SIG-M5 treated with dmso at 0.1 percent for 504 hours (cell line): ENCODE results near the gene TNIK.
A peak's percentile ranks its signal among the peaks of the same experiment; 100 is the strongest.

Source experiments
- DNase-seq: peaks from one replicate; lab custom pipeline; 2025; ENCODE audit not compliant: unreplicated experiment; lab: John Stamatoyannopoulos, UW

Gene TNIK

GRCh38 chr3:171366043-171366442, 94.2 kb downstream of the TNIK start:
- no peak for DNase-seq

DNA sequence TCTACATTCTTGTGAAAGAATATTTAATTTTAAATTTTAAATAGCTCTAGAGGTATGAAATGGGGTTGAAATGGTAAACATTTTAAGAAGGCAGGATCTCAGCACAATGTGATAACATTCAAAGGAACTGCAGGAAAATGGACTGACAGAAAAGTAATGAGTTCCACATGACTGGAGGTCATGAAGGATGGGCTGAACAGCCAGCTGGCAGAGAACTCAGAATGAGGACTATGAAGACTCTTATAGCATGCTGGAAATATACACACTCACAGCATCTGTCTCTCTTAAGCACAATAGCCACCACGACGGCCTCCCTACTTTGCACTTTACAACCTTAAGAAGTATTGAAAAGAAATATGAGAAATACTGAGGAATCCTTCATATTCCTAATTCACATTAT, 94.7 kb downstream of the TNIK start:
- no peak for DNase-seq

- no peak for DNase-seq
Observed at GRCh38 chr3:171364500-171364899, 95.7 kb downstream of the TNIK start.

- DNase-seq, result no peak
Observed at GRCh38 chr3:171363202-171363601, 97.0 kb downstream of the TNIK start.

DNA sequence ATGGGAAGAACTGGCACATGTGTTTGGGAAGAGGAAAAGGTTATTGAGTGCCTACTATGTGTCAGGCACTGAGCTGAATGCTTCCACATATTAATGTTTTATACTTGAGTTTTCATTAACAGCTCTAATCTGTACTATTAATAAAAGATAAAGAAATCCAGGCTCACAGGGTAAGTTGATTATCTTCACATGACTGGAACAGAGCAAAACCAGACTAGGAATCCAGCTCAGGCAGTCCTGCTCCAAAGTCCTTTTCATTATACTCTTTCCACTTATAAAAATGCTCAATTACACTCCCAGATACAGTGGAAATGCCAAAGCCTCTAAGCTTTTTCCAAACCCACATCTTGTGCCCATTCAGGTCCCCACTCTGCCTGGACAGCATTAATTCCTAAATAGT, 97.6 kb downstream of the TNIK start:
- DNase-seq, result no peak

GRCh38 chr3:171358881-171359198, 101.4 kb downstream of the TNIK start:
- DNase-seq, result no peak

DNA sequence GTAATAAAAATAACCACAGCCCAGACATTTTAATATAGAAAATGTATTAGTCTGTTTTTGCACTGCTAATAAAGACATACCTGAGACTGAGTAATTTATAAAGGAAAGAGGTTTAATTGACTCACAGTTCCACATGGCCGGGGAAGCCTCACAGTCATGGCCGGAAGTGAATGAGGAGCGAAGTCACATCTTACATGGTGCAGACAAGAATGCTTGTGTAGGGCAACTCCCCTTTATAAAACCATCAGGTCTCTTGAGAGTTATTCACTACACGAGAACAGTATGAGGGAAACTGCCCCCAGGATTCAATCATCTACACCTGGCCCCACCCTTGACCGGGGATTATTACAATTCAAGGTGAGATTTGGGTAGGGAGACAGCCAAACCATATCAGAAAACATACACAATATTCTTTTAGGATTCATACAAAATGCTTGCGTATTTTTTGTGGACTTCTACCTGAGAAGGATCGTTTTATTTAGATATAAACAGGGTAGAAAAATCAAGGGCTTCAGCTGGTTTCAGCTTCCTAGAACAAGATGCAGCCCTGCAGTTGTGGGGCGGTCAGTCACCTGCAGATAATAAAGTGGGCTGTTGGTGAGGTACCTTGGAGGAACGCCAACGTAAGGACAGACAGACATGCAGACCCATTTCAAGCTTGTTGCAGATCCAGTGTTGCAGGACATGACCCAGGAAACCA, 101.9 kb downstream of the TNIK start:
- no peak for DNase-seq

DNA sequence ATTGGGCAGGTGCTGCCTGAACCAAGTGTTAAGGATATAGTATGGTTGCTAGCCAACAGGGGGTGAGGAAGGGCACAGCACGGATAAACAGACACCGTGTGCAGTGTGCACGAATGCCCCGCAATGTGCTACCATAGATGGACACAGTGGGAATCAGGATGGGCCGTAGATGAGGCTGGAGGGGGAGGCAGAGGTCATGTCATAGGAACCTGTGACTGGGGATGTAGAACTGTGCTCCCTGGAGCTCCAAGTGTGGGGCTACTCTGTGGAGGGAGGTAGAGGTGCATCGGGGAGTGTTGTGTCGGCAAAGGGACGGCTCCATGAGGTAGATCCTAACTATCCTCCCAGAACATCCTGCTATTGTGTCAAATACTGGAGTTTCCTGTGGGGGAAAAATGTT, 102.5 kb downstream of the TNIK start:
- no peak for DNase-seq

DNA sequence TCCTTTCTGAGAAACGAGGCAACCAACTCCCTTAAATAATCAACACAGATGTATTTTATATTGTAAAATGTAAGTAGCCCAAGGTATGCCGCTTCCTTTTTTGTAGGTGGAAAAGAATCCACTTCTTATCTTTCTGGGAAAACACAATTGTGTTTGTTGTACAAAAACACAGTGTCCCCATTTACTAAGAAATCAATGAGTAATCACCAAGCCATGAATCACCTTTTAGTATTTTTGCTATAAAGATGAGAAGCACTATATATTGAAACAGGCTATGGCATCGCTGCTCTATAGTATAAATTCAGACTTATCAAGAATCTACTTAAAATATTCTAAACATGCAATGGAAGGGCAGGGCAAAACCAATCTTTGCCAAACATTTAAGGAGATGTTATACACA, 104.0 kb downstream of the TNIK start:
- no peak for DNase-seq

DNA sequence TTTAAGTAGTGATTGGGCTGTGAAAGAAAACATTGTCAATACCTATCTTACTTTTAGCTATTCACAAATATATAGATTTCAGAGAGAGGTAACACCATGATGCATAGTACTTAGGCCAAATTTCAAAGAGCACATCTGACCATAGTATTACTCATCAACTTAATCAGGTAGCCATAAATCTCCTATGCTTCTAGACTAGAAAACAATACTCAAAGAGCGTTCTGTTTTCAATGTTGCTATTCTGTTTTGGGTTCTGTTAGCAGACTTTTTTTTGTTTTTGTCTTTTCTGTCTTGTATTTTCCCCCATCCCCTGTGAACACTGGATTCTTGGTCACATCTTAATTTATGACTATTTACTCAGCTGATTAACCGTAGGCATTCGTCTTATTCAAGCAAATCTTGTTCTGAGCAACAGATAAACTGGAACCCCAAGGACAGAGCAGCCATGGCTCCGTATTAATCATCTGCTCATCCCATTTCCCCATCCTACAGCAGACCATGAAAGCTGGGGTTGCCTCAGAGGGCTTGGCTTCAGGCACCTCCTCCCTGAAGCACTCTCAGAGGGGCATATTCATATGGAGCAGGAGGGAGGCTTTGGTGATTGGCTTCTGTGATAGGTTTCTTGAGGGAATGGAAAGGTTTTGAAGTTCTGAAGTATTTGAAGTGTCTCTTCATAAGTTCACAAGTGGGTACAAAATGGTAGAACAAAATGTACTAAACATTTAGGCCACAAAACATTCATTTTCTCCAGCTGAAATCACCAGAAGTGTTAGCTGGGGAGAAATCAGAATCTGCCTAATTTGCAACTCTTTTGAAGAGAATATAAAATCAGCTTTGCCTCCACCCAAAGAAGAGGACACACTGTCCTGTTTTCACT, 105.3 kb downstream of the TNIK start:
- no peak for DNase-seq

DNA sequence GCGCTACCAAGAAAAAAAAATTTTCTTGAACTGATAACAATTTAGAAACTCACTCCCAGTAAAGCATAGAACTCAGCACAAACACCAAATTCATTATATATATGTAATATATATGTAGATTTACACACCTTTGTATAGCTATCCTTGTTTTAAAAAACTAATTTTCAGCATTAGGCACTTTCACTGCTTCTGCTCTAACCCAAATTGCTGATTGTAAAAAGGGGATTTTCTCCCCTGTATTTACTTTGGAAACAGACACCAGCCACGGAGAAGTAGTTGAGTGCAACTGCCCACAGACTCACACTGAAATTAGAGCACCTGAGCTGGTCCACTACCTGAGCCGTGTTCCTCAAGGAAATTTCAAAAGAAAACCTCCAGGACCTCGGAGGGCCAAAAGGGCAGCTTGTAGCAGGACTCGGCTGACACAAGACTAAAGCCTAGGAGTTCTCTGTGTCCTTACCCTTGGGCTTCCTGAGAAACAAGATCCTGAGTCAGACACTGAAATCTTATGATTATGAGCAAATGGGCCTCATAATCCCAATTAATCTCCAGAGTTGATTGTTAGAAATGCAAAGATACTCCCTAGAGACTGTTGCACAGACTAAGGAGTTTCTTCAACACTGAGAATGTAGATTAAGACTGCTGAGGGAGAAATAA, 106.0 kb downstream of the TNIK start:
- DNase-seq, result no peak

GRCh38 chr3:171353423-171353822, 106.8 kb downstream of the TNIK start:
- DNase-seq, result no peak

DNA sequence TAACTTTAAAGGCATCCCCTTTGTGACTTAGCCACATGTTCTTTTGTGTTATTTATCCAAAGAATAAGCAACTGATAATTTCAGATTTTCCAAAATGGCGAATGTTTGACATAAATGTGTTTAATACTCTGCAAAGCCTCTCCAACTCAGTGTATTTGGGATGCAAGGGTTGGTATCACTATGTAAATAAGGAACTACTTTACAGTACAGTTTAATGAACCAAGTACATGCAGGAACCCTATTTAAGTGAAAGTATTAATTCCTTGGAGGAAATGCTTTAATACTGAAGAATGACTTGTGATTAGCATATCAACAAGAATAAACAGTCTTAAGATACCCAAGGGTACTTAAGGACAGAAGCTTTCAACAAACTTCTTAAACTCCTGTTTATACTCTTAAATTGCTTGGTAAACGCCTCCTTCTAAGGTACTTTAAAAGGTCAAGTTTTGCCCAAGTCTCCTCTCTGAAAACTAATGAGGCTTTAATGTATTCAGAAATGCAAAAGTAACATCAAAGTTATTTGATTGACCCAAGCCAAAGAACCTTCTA, 107.7 kb downstream of the TNIK start:
- DNase-seq, result no peak

GRCh38 chr3:171351676-171352075, 108.5 kb downstream of the TNIK start:
- no peak for DNase-seq

DNA sequence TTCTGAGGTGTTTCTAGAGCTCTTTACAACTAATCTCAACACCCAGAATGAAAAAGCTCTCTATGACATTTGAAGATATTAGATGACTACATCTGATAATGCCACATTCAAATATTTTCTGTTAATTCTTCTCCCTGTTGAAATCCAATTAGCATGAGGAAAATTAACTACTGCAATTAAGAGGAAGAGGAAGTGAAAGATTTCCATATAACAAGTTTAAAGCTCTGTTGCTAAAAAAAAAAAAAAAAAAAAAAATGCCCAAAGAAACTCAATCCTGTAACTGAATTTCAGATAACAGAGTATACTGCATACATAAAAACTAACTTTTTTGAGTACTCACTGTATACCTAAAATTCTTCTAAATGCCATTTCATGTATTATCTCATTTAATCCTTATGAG, 109.8 kb downstream of the TNIK start:
- DNase-seq, result no peak

GRCh38 chr3:171349392-171349791, 110.8 kb downstream of the TNIK start:
- no peak for DNase-seq

DNA sequence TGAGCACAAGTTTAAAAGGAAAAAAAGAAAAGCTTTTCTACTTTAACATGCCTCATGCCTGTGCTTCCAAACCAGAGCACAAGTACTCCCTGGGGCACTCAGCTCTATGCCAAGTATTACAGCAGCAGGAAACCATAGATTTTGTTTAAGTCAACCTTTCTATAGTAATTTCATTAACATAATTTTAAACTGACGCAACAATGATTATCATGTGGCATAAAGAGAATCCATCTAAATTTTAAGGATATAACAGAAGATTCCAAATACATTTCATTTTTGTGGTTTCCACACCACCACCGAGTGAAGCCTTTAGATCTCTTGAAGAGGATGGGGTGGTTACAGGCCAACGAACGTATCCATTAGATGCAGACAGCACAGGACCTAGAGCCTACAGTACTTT, 112.1 kb downstream of the TNIK start:
- DNase-seq, result no peak

GRCh38 chr3:171347301-171348039, 112.7 kb downstream of the TNIK start:
- DNase-seq, result peak; percentile 55

GRCh38 chr3:171346582-171347300, 113.5 kb downstream of the TNIK start:
- peak; percentile 70 for DNase-seq

DNA sequence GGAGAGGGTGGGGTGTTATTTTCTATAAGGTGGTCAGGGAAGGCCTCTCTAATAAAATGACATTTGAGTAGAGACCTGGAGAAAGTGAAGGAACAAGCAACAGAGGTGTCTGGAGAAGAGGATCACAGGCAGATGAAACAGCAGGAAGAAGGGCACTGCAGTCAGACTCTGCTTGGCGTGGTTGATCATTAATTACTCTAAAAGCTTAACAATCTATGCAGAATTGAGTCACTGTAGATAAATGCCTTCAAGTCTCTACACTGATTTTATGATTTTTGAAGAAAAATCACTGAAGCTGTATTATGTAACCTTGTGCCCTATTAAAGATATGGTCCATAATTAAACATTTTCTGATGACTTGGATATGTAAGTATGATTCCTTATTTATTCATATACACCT, 114.2 kb downstream of the TNIK start:
- DNase-seq, result no peak
